ENCODE data around the gene THUMPD3. TPM values are rescaled to one million over a fixed set of nuclear protein-coding genes. Genes with fewer than 3 reads are reported as not detected.

Gene THUMPD3
- total and polyA plus RNA-seq, 2 of the 13 experiments (the other 11 are each of a cell fraction or from before 2014, with no cell fraction given) = 31.2 to 44.1 TPM

GRCh38 chr3:9397906-9398699 is 35.2 kb downstream of the THUMPD3 start (continued):
- TF ChIP-seq BRD4 (CRISPR knock-in tag; IDR thresholded peaks at IDR 0.05) = peak; percentile 70; the same call in 1 of the 2 replicates
- TF ChIP-seq PRPF4 (IDR thresholded peaks at IDR 0.05; ENCODE audit: low read depth, low read length, poor library complexity, severe bottlenecking) = peak; percentile 73
- no peak for TF ChIP-seq NCOR1 (IDR thresholded peaks at IDR 0.05; ENCODE audit: borderline replicate concordance, low read length)
- TF ChIP-seq ZNF12 (CRISPR knock-in tag; IDR thresholded peaks at IDR 0.05) = 0 out of 2 replicates have a peak, but pooled peaks have one; percentile 36
- TF ChIP-seq ZNF17 (CRISPR knock-in tag; IDR thresholded peaks at IDR 0.05) = no peak
- 0 out of 2 replicates have a peak, but pooled peaks have one; percentile 33 for TF ChIP-seq ZNF33B (CRISPR knock-in tag; IDR thresholded peaks at IDR 0.05)
- TF ChIP-seq ZNF550 (CRISPR knock-in tag; IDR thresholded peaks at IDR 0.05; ENCODE audit: borderline replicate concordance) = 0 out of 2 replicates have a peak, but pooled peaks have one; percentile 13
- TF ChIP-seq, protein P1, sequence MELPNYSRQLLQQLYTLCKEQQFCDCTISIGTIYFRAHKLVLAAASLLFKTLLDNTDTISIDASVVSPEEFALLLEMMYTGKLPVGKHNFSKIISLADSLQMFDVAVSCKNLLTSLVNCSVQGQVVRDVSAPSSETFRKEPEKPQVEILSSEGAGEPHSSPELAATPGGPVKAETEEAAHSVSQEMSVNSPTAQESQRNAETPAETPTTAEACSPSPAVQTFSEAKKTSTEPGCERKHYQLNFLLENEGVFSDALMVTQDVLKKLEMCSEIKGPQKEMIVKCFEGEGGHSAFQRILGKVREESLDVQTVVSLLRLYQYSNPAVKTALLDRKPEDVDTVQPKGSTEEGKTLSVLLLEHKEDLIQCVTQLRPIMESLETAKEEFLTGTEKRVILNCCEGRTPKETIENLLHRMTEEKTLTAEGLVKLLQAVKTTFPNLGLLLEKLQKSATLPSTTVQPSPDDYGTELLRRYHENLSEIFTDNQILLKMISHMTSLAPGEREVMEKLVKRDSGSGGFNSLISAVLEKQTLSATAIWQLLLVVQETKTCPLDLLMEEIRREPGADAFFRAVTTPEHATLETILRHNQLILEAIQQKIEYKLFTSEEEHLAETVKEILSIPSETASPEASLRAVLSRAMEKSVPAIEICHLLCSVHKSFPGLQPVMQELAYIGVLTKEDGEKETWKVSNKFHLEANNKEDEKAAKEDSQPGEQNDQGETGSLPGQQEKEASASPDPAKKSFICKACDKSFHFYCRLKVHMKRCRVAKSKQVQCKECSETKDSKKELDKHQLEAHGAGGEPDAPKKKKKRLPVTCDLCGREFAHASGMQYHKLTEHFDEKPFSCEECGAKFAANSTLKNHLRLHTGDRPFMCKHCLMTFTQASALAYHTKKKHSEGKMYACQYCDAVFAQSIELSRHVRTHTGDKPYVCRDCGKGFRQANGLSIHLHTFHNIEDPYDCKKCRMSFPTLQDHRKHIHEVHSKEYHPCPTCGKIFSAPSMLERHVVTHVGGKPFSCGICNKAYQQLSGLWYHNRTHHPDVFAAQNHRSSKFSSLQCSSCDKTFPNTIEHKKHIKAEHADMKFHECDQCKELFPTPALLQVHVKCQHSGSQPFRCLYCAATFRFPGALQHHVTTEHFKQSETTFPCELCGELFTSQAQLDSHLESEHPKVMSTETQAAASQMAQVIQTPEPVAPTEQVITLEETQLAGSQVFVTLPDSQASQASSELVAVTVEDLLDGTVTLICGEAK (IDR thresholded peaks at IDR 0.05) = no peak
- TF ChIP-seq, protein P1 (CRISPR knock-in tag; IDR thresholded peaks at IDR 0.05) = peak; percentile 51; the same call in 1 of the 2 replicates
- TF ChIP-seq ZNF350 (CRISPR knock-in tag; IDR thresholded peaks at IDR 0.05; ENCODE audit: borderline replicate concordance, low read depth) = peak; percentile 18; the same call in 1 of the 2 replicates
- 0 out of 2 replicates have a peak, but pooled peaks have one; percentile 29 for TF ChIP-seq ZFYVE20 (CRISPR knock-in tag; IDR thresholded peaks at IDR 0.05; ENCODE audit: borderline replicate concordance, low read depth)
- TF ChIP-seq ZNF274 (CRISPR knock-in tag; IDR thresholded peaks at IDR 0.05) = peak; percentile 81; the same call in 1 of the 2 replicates
- peak in 1 of 2 experiments; percentile 49; a peak in 3 of 4 replicates for TF ChIP-seq POLR2A (IDR thresholded peaks at IDR 0.05; ENCODE audit: insufficient read depth in 1 of 2, low read depth in 2 of 2, low read length in 2 of 2)
- TF ChIP-seq PHF8 (CRISPR knock-in tag; IDR thresholded peaks at IDR 0.05) = peak; percentile 69
- TF ChIP-seq, protein P2, sequence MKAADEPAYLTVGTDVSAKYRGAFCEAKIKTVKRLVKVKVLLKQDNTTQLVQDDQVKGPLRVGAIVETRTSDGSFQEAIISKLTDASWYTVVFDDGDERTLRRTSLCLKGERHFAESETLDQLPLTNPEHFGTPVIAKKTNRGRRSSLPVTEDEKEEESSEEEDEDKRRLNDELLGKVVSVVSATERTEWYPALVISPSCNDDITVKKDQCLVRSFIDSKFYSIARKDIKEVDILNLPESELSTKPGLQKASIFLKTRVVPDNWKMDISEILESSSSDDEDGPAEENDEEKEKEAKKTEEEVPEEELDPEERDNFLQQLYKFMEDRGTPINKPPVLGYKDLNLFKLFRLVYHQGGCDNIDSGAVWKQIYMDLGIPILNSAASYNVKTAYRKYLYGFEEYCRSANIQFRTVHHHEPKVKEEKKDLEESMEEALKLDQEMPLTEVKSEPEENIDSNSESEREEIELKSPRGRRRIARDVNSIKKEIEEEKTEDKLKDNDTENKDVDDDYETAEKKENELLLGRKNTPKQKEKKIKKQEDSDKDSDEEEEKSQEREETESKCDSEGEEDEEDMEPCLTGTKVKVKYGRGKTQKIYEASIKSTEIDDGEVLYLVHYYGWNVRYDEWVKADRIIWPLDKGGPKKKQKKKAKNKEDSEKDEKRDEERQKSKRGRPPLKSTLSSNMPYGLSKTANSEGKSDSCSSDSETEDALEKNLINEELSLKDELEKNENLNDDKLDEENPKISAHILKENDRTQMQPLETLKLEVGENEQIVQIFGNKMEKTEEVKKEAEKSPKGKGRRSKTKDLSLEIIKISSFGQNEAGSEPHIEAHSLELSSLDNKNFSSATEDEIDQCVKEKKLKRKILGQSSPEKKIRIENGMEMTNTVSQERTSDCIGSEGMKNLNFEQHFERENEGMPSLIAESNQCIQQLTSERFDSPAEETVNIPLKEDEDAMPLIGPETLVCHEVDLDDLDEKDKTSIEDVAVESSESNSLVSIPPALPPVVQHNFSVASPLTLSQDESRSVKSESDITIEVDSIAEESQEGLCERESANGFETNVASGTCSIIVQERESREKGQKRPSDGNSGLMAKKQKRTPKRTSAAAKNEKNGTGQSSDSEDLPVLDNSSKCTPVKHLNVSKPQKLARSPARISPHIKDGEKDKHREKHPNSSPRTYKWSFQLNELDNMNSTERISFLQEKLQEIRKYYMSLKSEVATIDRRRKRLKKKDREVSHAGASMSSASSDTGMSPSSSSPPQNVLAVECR (CRISPR knock-in tag; IDR thresholded peaks at IDR 0.05; ENCODE audit: borderline replicate concordance) = peak; percentile 56
- TF ChIP-seq ZNF709 (CRISPR knock-in tag; IDR thresholded peaks at IDR 0.05) = 0 out of 2 replicates have a peak, but pooled peaks have one; percentile 44

All from HepG2 (cell line).